Measurements from ENCODE around the gene SMAD3. TPM values are rescaled to one million over a fixed set of nuclear protein-coding genes. Genes with fewer than 3 reads are reported as not detected.
"Not testable (repeated sequence)": the region's sequence is repeated elsewhere in the genome, so short reads cannot be mapped to it uniquely, and the experiment has no call there.

SMAD3 gene
- total RNA-seq, 2 experiments from 2014 or later = 26.8 to 27.1 TPM

- Mint-ChIP-seq H3K4me1 (ENCODE audit: low read depth) (peaks cover 12% of the 10 kb centered on the region), H3K4me3 (no peak overlapping the region), H3K36me3 (ENCODE audit: low read depth) (no peaks in the 10 kb centered on the region), H3K27me3 (ENCODE audit: low read depth) (peaks cover under 1% of the 10 kb centered on the region), H3K27ac (no peak overlapping the region), H3K9me3 (ENCODE audit: insufficient read depth) (no peaks in the 10 kb centered on the region)
- ChIA-PET CTCF (interaction anchor here (0.7 kb wide), 1 partner anchor 14 kb away, joined by 3 read pairs; no protein-coding TSS in a partner anchor), POLR2A (no interaction called here)
- ATAC-seq = no peak
- no peak for DNase-seq
These were observed 40.4 kb upstream of the SMAD3 start for GRCh38 chr15:67024998-67025368.

- Mint-ChIP-seq H3K27me3 (ENCODE audit: low read depth) (peaks cover 2% of the 10 kb centered on the region), H3K4me1 (ENCODE audit: low read depth) (peaks cover 12% of the 10 kb centered on the region), H3K27ac (no peak overlapping the region), H3K4me3 (no peak overlapping the region), H3K36me3 (ENCODE audit: low read depth) (no peaks in the 10 kb centered on the region), H3K9me3 (ENCODE audit: insufficient read depth) (no peaks in the 10 kb centered on the region)
- DNase-seq (no peak), ATAC-seq (no peak)
- ChIA-PET POLR2A (no interaction called here), CTCF (interaction anchor here (0.7 kb wide), 1 partner anchor 13 kb away, joined by 3 read pairs; no protein-coding TSS in a partner anchor)
These were observed 39.4 kb upstream of the SMAD3 start for GRCh38 chr15:67025719-67026609.

GRCh38 chr15:67026610-67026967, 38.8 kb upstream of the SMAD3 start:
- DNase-seq = no peak
- peaks cover 12% of the 10 kb centered on the region for H3K4me1 Mint-ChIP-seq (ENCODE audit: low read depth)
- ChIA-PET CTCF (no interaction called here), POLR2A (no interaction called here)
- H3K27ac Mint-ChIP-seq = no peak overlapping the region
- H3K9me3 Mint-ChIP-seq (ENCODE audit: insufficient read depth) = no peaks in the 10 kb centered on the region
- no peak overlapping the region for H3K4me3 Mint-ChIP-seq
- peaks cover 2% of the 10 kb centered on the region for H3K27me3 Mint-ChIP-seq (ENCODE audit: low read depth)
- no peaks in the 10 kb centered on the region for H3K36me3 Mint-ChIP-seq (ENCODE audit: low read depth)
- no peak for ATAC-seq

GRCh38 chr15:67028440-67028839, 37.0 kb upstream of the SMAD3 start:
- H3K4me3 Mint-ChIP-seq; H3K27ac Mint-ChIP-seq; ATAC-seq; H3K9me3 Mint-ChIP-seq (ENCODE audit: insufficient read depth); POLR2A ChIA-PET; CTCF ChIA-PET; DNase-seq; H3K27me3 Mint-ChIP-seq (ENCODE audit: low read depth); H3K36me3 Mint-ChIP-seq (ENCODE audit: low read depth): not testable (repeated sequence)
- H3K4me1 Mint-ChIP-seq (ENCODE audit: low read depth) = peaks cover 12% of the 10 kb centered on the region

GRCh38 chr15:67030036-67030762, 35.2 kb upstream of the SMAD3 start:
- Mint-ChIP-seq H3K27ac (no peak overlapping the region), H3K27me3 (ENCODE audit: low read depth) (peaks cover 12% of the 10 kb centered on the region), H3K9me3 (ENCODE audit: insufficient read depth) (no peaks in the 10 kb centered on the region), H3K36me3 (ENCODE audit: low read depth) (no peaks in the 10 kb centered on the region), H3K4me3 (no peak overlapping the region), H3K4me1 (ENCODE audit: low read depth) (peaks cover 8% of the 10 kb centered on the region)
- ATAC-seq (no peak), DNase-seq (no peak)
- ChIA-PET POLR2A (interaction anchor here (0.7 kb wide), 1 partner anchor 12 kb away, joined by 4 read pairs; no protein-coding TSS in a partner anchor), CTCF (interaction anchor here (0.6 kb wide), 1 partner anchor 25 kb away, joined by 3 read pairs; no protein-coding TSS in a partner anchor)

- H3K27ac Mint-ChIP-seq = no peak overlapping the region
- DNase-seq (no peak), ATAC-seq (no peak)
- H3K36me3 Mint-ChIP-seq (ENCODE audit: low read depth) = no peaks in the 10 kb centered on the region
- H3K4me3 Mint-ChIP-seq = no peak overlapping the region
- peaks cover 8% of the 10 kb centered on the region for H3K4me1 Mint-ChIP-seq (ENCODE audit: low read depth)
- peaks cover 12% of the 10 kb centered on the region for H3K27me3 Mint-ChIP-seq (ENCODE audit: low read depth)
- ChIA-PET POLR2A (no interaction called here), CTCF (no interaction called here)
- no peaks in the 10 kb centered on the region for H3K9me3 Mint-ChIP-seq (ENCODE audit: insufficient read depth)
These were observed 34.1 kb upstream of the SMAD3 start for GRCh38 chr15:67031331-67031730.

- no peaks in the 10 kb centered on the region for H3K9me3 Mint-ChIP-seq (ENCODE audit: insufficient read depth)
- peaks cover 13% of the 10 kb centered on the region for H3K4me1 Mint-ChIP-seq (ENCODE audit: low read depth)
- H3K4me3 Mint-ChIP-seq = no peak overlapping the region
- H3K36me3 Mint-ChIP-seq (ENCODE audit: low read depth) = no peaks in the 10 kb centered on the region
- DNase-seq (no peak), ATAC-seq (no peak)
- no peak overlapping the region for H3K27ac Mint-ChIP-seq
- ChIA-PET CTCF (interaction anchor here (1.3 kb wide), 1 partner anchor 65 kb away, joined by 4 read pairs; no protein-coding TSS in a partner anchor), POLR2A (no interaction called here)
- peaks cover 12% of the 10 kb centered on the region for H3K27me3 Mint-ChIP-seq (ENCODE audit: low read depth)
These were observed 32.8 kb upstream of the SMAD3 start for GRCh38 chr15:67032608-67033007.

- no peak overlapping the region for H3K4me3 Mint-ChIP-seq
- ChIA-PET CTCF (interaction anchor here (1.3 kb wide), 1 partner anchor 65 kb away, joined by 4 read pairs; no protein-coding TSS in a partner anchor), POLR2A (no interaction called here)
- H3K27ac Mint-ChIP-seq = no peak overlapping the region
- H3K36me3 Mint-ChIP-seq (ENCODE audit: low read depth) = no peaks in the 10 kb centered on the region
- peak; percentile 42 for DNase-seq
- H3K27me3 Mint-ChIP-seq (ENCODE audit: low read depth) = peaks cover 13% of the 10 kb centered on the region
- ATAC-seq = peak; percentile 66
- peaks cover 13% of the 10 kb centered on the region for H3K4me1 Mint-ChIP-seq (ENCODE audit: low read depth)
- H3K9me3 Mint-ChIP-seq (ENCODE audit: insufficient read depth) = no peaks in the 10 kb centered on the region
These were observed 32.4 kb upstream of the SMAD3 start for GRCh38 chr15:67033012-67033411.

GRCh38 chr15:67033571-67034044, 31.8 kb upstream of the SMAD3 start:
- ATAC-seq (peak; percentile 64), DNase-seq (no peak)
- H3K27ac Mint-ChIP-seq = no peak overlapping the region
- H3K4me3 Mint-ChIP-seq = no peak overlapping the region
- H3K27me3 Mint-ChIP-seq (ENCODE audit: low read depth) = peaks cover 14% of the 10 kb centered on the region
- ChIA-PET POLR2A (no interaction called here), CTCF (interaction anchor here (1.3 kb wide), 1 partner anchor 64 kb away, joined by 4 read pairs; no protein-coding TSS in a partner anchor)
- H3K4me1 Mint-ChIP-seq (ENCODE audit: low read depth) = peaks cover 13% of the 10 kb centered on the region
- H3K36me3 Mint-ChIP-seq (ENCODE audit: low read depth) = no peaks in the 10 kb centered on the region
- H3K9me3 Mint-ChIP-seq (ENCODE audit: insufficient read depth) = no peaks in the 10 kb centered on the region

GRCh38 chr15:67035886-67036285, 29.5 kb upstream of the SMAD3 start:
- no peak overlapping the region for H3K27ac Mint-ChIP-seq
- H3K36me3 Mint-ChIP-seq (ENCODE audit: low read depth) = no peaks in the 10 kb centered on the region
- DNase-seq (no peak), ATAC-seq (no peak)
- H3K4me3 Mint-ChIP-seq = no peak overlapping the region
- H3K4me1 Mint-ChIP-seq (ENCODE audit: low read depth) = peaks cover 13% of the 10 kb centered on the region
- H3K27me3 Mint-ChIP-seq (ENCODE audit: low read depth) = peaks cover 17% of the 10 kb centered on the region
- ChIA-PET POLR2A (no interaction called here), CTCF (no interaction called here)
- H3K9me3 Mint-ChIP-seq (ENCODE audit: insufficient read depth) = no peaks in the 10 kb centered on the region

GRCh38 chr15:67036775-67037555, 28.4 kb upstream of the SMAD3 start:
- Mint-ChIP-seq H3K4me3 (no peak overlapping the region), H3K27me3 (ENCODE audit: low read depth) (peaks cover 17% of the 10 kb centered on the region), H3K9me3 (ENCODE audit: insufficient read depth) (no peaks in the 10 kb centered on the region), H3K4me1 (ENCODE audit: low read depth) (peaks cover 17% of the 10 kb centered on the region), H3K36me3 (ENCODE audit: low read depth) (no peaks in the 10 kb centered on the region), H3K27ac (no peak overlapping the region)
- no peak for DNase-seq
- CTCF ChIA-PET = interaction anchor here (0.9 to 1.4 kb wide), 3 partner anchors 27 to 204 kb away, joined by 3 to 4 read pairs (median 3); no protein-coding TSS in a partner anchor
- POLR2A ChIA-PET = interaction anchor here (0.8 kb wide), 1 partner anchor 113 kb away, joined by 3 read pairs; no protein-coding TSS in a partner anchor
- ATAC-seq = no peak

Measured in activated CD8-positive, alpha-beta T cell treated with anti-CD3 and anti-CD28 coated beads, Interleukin-2, amount 10 ng/mL, durations not matched to agents 7 days and 5 days (primary cell).